ENCODE measurements around the gene ONECUT3. TPM values are rescaled to one million over a fixed set of nuclear protein-coding genes. Genes with fewer than 3 reads are reported as not detected.

Gene ONECUT3
- total RNA-seq, 1 experiment from 2014 or later, result not detected

DNA sequence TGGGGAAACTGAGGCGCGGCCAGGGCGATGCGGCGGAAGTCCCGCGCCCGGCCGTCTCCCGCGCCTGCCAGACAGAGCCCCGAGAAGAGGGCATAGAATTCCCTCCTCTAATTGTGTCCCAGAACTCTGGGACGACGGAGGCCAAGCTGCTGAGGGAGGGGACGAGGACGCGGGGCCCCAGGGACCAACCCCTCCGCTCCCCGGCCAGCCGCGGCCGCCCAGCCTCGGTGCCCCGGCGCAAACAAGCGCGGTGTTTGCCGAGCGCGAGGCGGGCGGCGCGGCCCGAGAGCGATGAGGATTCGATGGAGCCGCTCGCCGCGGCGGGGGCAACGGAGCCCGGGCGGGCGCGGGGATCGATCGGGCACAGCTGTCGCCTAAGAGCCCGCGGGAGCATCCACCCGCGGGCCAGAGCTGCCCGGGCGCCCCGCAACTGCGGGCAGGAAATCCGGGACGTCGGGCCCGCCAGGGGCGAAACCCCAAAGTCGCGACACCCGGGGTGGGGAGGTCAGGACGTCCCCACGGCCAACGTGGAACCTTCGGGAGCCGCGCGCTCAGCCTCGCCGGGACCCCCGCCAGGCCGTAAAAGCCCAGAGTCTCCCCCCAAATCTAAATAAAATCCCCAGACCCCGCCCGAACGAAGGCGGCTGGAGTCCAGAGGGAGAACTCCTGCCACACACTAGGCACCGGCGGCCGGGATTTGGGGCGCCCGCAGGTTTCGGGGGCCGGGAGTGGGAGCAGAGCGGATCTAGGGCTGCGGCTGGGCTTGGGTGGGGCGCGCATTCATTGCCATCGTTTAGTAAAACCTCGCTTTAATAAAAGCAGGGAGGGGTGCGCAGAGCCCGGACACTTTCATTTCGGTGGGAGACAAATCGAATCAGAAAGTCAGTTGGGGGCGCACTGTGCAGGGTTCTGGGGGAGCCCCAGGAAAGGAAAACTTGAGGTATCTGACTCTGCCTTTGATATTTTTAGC is 3.6 kb upstream of the ONECUT3 start:
- intact Hi-C loops (cut with micrococcal nuclease; ENCODE audit: unreplicated experiment), result no loop called here
- Histone ChIP-seq H3K27me3 (replicated peaks; ENCODE audit: insufficient read depth, low read depth, low read length, poor library complexity) (peaks cover 86% of the 10 kb centered on the region), H3K4me1 (ENCODE audit: insufficient read depth, low read length, poor library complexity, severe bottlenecking) (peaks cover 10% of the 10 kb centered on the region), H3K27ac (ENCODE audit: low read depth, low read length, poor library complexity, severe bottlenecking) (no peak overlapping the region), H3K4me3 (ENCODE audit: low read depth, low read length, poor library complexity, severe bottlenecking) (no peak overlapping the region), H3K36me3 (ENCODE audit: insufficient read depth, low read length, poor library complexity, severe bottlenecking) (no peaks in the 10 kb centered on the region), H3K9me3 (ENCODE audit: low read depth, low read length, poor library complexity, severe bottlenecking) (no peaks in the 10 kb centered on the region)
- ChIA-PET CTCF (no interaction called here), POLR2A (ENCODE audit: low non-redundant PET) (no interaction called here)
- BruUV-seq (replicated peaks), result no TSS peak
- no peak for DNase-seq (ENCODE audit: low spot score)
- no peak for TF ChIP-seq CTCF (conservative IDR thresholded peaks at IDR 0.05; ENCODE audit: low read depth, low read length)
- peak; percentile 90 for TF ChIP-seq EZH2 (IDR thresholded peaks at IDR 0.05; ENCODE audit: borderline replicate concordance, low read depth, low read length, poor library complexity, severe bottlenecking)

GRCh38 chr19:1750343-1751021 is 2.8 kb upstream of the ONECUT3 start:
- TF ChIP-seq EZH2 (IDR thresholded peaks at IDR 0.05; ENCODE audit: borderline replicate concordance, low read depth, low read length, poor library complexity, severe bottlenecking) (no peak), CTCF (conservative IDR thresholded peaks at IDR 0.05; ENCODE audit: low read depth, low read length) (no peak)
- no TSS peak for BruUV-seq (replicated peaks)
- no peaks in the 10 kb centered on the region for H3K36me3 ChIP-seq (ENCODE audit: insufficient read depth, low read length, poor library complexity, severe bottlenecking)
- peaks cover 86% of the 10 kb centered on the region for H3K27me3 ChIP-seq (replicated peaks; ENCODE audit: insufficient read depth, low read depth, low read length, poor library complexity)
- no peaks in the 10 kb centered on the region for H3K9me3 ChIP-seq (ENCODE audit: low read depth, low read length, poor library complexity, severe bottlenecking)
- DNase-seq (ENCODE audit: low spot score), result no peak
- no peak overlapping the region for H3K4me3 ChIP-seq (ENCODE audit: low read depth, low read length, poor library complexity, severe bottlenecking)
- H3K4me1 ChIP-seq (ENCODE audit: insufficient read depth, low read length, poor library complexity, severe bottlenecking), result peaks cover 3% of the 10 kb centered on the region
- ChIA-PET CTCF (no interaction called here), POLR2A (ENCODE audit: low non-redundant PET) (no interaction called here)
- no peak overlapping the region for H3K27ac ChIP-seq (ENCODE audit: low read depth, low read length, poor library complexity, severe bottlenecking)
- intact Hi-C loops (cut with micrococcal nuclease; ENCODE audit: unreplicated experiment), result no loop called here

DNA sequence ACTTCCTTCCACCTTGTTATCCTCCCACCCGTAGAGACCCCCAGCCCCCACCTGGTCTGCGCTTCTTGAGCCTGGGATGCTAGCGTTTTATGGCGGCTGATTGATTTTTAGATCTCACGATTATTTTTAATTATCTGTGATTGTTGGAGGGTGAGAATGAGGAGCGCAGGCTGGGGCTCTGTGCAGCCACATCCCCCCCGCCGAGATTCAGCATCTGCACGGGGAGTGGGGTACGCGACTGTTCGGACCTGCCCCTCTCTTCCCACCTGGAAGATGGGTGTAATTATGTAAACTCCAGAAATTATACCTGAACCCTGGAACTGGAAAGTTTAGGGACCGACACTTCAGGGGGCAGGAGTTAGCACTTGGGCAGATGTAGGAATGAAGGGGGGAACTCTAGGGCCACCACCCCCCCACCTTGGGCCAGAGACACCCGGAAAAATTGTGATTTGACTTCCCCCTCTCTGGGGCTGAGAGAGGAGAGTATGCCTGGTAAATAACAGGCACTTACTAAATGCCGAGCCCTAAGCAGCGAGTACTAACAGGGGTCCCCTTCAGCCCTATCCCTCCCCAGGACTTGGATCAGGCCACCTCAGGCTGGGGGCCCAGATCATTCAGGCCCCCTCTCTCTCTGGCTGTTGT is 1.8 kb upstream of the ONECUT3 start:
- BruUV-seq (replicated peaks), result no TSS peak

More for the DNA sequence above, 1.8 kb upstream of the ONECUT3 start:
- Histone ChIP-seq H3K4me3 (ENCODE audit: low read depth, low read length, poor library complexity, severe bottlenecking) (no peak overlapping the region), H3K36me3 (ENCODE audit: insufficient read depth, low read length, poor library complexity, severe bottlenecking) (no peaks in the 10 kb centered on the region), H3K27ac (ENCODE audit: low read depth, low read length, poor library complexity, severe bottlenecking) (no peak overlapping the region), H3K4me1 (ENCODE audit: insufficient read depth, low read length, poor library complexity, severe bottlenecking) (no peaks in the 10 kb centered on the region), H3K9me3 (ENCODE audit: low read depth, low read length, poor library complexity, severe bottlenecking) (no peaks in the 10 kb centered on the region), H3K27me3 (replicated peaks; ENCODE audit: insufficient read depth, low read depth, low read length, poor library complexity) (peaks cover 91% of the 10 kb centered on the region)
- DNase-seq (ENCODE audit: low spot score), result no peak
- POLR2A ChIA-PET (ENCODE audit: low non-redundant PET), result no interaction called here
- CTCF ChIA-PET, result no interaction called here
- TF ChIP-seq CTCF (conservative IDR thresholded peaks at IDR 0.05; ENCODE audit: low read depth, low read length) (no peak), EZH2 (IDR thresholded peaks at IDR 0.05; ENCODE audit: borderline replicate concordance, low read depth, low read length, poor library complexity, severe bottlenecking) (peak; percentile 9)
- intact Hi-C loops (cut with micrococcal nuclease; ENCODE audit: unreplicated experiment), result no loop called here
